ENCODE results near the gene MMEL1. TPM values are rescaled to one million over a fixed set of nuclear protein-coding genes. Genes with fewer than 3 reads are reported as not detected.

Gene MMEL1
- total and polyA plus RNA-seq, 2 of the 13 experiments (the other 11 are each of a cell fraction or from before 2014, with no cell fraction given), result 0.48 TPM; not detected in 1

- TF ChIP-seq, protein P1, sequence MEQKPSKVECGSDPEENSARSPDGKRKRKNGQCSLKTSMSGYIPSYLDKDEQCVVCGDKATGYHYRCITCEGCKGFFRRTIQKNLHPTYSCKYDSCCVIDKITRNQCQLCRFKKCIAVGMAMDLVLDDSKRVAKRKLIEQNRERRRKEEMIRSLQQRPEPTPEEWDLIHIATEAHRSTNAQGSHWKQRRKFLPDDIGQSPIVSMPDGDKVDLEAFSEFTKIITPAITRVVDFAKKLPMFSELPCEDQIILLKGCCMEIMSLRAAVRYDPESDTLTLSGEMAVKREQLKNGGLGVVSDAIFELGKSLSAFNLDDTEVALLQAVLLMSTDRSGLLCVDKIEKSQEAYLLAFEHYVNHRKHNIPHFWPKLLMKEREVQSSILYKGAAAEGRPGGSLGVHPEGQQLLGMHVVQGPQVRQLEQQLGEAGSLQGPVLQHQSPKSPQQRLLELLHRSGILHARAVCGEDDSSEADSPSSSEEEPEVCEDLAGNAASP (CRISPR knock-in tag; IDR thresholded peaks at IDR 0.05; ENCODE audit: borderline replicate concordance), result peak; percentile 98
- TF ChIP-seq PPARG (CRISPR knock-in tag; conservative IDR thresholded peaks at IDR 0.05), result 0 out of 2 replicates have a peak, but pooled peaks have one; percentile 33
- TF ChIP-seq HOXA3 (CRISPR knock-in tag; IDR thresholded peaks at IDR 0.05), result peak; percentile 12; the same call in 1 of the 2 replicates
- 0 out of 2 replicates have a peak, but pooled peaks have one; percentile 24 for TF ChIP-seq KMT2A (CRISPR knock-in tag; IDR thresholded peaks at IDR 0.05)
- peak; percentile 66; the same call in 1 of the 2 replicates for TF ChIP-seq PITX1 (CRISPR knock-in tag; IDR thresholded peaks at IDR 0.05)
- peak; percentile 69; the same call in 1 of the 2 replicates for TF ChIP-seq RCOR2 (CRISPR knock-in tag; IDR thresholded peaks at IDR 0.05)
- TF ChIP-seq SOX13 (IDR thresholded peaks at IDR 0.05), result no peak
- peak in 1 of 2 experiments; percentile 54; a peak in 1 of 4 replicates for TF ChIP-seq SOX13 (CRISPR knock-in tag; conservative IDR thresholded peaks at IDR 0.05 in 1 of 2, IDR thresholded peaks at IDR 0.05 in 1 of 2)
- TF ChIP-seq TBX2 (CRISPR knock-in tag; IDR thresholded peaks at IDR 0.05; ENCODE audit: borderline replicate concordance), result peak; percentile 65; the same call in 1 of the 2 replicates
- TF ChIP-seq POGZ (CRISPR knock-in tag; IDR thresholded peaks at IDR 0.05), result peak; percentile 56; the same call in 1 of the 2 replicates
- TF ChIP-seq RXRA (CRISPR knock-in tag; IDR thresholded peaks at IDR 0.05), result peak; percentile 92
- TF ChIP-seq CENPT (CRISPR knock-in tag; IDR thresholded peaks at IDR 0.05; ENCODE audit: low read depth), result no peak
- peak; percentile 88 for TF ChIP-seq NR2F2 (IDR thresholded peaks at IDR 0.05; ENCODE audit: borderline replicate concordance, low read depth)
- TF ChIP-seq SPEN (CRISPR knock-in tag; IDR thresholded peaks at IDR 0.05; ENCODE audit: low read depth), result peak; percentile 32; the same call in 1 of the 2 replicates
- TF ChIP-seq, protein P2, sequence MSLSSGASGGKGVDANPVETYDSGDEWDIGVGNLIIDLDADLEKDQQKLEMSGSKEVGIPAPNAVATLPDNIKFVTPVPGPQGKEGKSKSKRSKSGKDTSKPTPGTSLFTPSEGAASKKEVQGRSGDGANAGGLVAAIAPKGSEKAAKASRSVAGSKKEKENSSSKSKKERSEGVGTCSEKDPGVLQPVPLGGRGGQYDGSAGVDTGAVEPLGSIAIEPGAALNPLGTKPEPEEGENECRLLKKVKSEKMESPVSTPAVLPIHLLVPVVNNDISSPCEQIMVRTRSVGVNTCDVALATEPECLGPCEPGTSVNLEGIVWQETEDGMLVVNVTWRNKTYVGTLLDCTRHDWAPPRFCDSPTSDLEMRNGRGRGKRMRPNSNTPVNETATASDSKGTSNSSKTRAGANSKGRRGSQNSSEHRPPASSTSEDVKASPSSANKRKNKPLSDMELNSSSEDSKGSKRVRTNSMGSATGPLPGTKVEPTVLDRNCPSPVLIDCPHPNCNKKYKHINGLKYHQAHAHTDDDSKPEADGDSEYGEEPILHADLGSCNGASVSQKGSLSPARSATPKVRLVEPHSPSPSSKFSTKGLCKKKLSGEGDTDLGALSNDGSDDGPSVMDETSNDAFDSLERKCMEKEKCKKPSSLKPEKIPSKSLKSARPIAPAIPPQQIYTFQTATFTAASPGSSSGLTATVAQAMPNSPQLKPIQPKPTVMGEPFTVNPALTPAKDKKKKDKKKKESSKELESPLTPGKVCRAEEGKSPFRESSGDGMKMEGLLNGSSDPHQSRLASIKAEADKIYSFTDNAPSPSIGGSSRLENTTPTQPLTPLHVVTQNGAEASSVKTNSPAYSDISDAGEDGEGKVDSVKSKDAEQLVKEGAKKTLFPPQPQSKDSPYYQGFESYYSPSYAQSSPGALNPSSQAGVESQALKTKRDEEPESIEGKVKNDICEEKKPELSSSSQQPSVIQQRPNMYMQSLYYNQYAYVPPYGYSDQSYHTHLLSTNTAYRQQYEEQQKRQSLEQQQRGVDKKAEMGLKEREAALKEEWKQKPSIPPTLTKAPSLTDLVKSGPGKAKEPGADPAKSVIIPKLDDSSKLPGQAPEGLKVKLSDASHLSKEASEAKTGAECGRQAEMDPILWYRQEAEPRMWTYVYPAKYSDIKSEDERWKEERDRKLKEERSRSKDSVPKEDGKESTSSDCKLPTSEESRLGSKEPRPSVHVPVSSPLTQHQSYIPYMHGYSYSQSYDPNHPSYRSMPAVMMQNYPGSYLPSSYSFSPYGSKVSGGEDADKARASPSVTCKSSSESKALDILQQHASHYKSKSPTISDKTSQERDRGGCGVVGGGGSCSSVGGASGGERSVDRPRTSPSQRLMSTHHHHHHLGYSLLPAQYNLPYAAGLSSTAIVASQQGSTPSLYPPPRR (CRISPR knock-in tag; IDR thresholded peaks at IDR 0.05; ENCODE audit: borderline replicate concordance), result peak; percentile 61; the same call in 1 of the 2 replicates
- TF ChIP-seq FOXP1 (IDR thresholded peaks at IDR 0.05), result no peak
- TF ChIP-seq FOXP1 (CRISPR knock-in tag; IDR thresholded peaks at IDR 0.05), result peak; percentile 25; the same call in 1 of the 2 replicates
- TF ChIP-seq WIZ (CRISPR knock-in tag; IDR thresholded peaks at IDR 0.05), result no peak
- TF ChIP-seq ZNF605 (CRISPR knock-in tag; IDR thresholded peaks at IDR 0.05), result peak; percentile 37; the same call in 1 of the 2 replicates
- TF ChIP-seq ZNF276 (CRISPR knock-in tag; IDR thresholded peaks at IDR 0.05; ENCODE audit: low read depth), result no peak
- peak; percentile 59 to 81; a peak in 3 of 4 replicates for TF ChIP-seq NR2F1 (CRISPR knock-in tag; IDR thresholded peaks at IDR 0.05)
- TF ChIP-seq SOX6 (IDR thresholded peaks at IDR 0.05), result no peak
- peak; percentile 80 for TF ChIP-seq SOX6 (CRISPR knock-in tag; IDR thresholded peaks at IDR 0.05)
- no peak for TF ChIP-seq ZNF343 (CRISPR knock-in tag; IDR thresholded peaks at IDR 0.05)
Measured at GRCh38 chr1:2571348-2571747, 61.5 kb downstream of the MMEL1 start (continued).

Measured in HepG2 (cell line).